ENCODE results near the gene ANKRD23.
"Not testable (repeated sequence)": the region's sequence is repeated elsewhere in the genome, so short reads cannot be mapped to it uniquely, and the experiment has no call there.

Gene ANKRD23

DNA sequence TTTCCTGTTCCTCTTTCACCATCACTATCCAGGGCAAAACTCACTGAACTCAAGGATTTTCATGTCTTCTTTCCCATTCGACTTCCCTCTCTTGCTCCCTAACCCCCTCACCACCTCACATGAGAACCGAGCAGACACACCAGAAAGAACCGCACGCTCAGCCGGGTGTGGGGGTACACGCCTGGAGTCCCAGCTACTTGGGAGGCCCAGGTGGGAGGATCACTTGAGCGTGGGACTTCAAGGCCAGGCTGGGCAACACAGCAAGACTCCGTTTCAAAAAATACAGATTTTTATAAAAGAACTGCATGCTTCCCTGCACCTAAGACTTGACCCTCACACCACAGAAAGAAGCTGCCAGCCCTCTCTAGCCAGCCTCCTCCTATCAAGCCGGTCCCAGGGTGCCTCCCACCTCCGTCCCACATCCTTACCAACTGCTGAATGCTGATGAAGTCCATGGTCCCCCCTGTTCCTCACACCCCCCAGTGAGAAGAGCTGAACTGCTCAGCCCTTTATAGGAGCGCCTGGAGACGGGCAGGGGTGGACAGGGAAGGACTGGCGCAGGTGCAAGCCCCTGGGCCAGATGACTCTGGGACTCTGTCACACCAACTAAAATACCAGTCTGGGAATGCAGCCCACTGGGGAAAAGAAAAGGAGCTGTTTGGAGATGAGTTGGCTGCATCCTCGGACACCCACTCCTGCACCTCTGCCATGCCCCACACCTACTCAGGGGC is at the start of gene ANKRD23:
ANKRD23 (minus strand) TSS at position 484 of the 731 bp plus-strand sequence; CDS start at position 455, 29 bp downstream.
- DNase-seq (ENCODE audit: low read depth in 2 of 2), result no peak

DNA sequence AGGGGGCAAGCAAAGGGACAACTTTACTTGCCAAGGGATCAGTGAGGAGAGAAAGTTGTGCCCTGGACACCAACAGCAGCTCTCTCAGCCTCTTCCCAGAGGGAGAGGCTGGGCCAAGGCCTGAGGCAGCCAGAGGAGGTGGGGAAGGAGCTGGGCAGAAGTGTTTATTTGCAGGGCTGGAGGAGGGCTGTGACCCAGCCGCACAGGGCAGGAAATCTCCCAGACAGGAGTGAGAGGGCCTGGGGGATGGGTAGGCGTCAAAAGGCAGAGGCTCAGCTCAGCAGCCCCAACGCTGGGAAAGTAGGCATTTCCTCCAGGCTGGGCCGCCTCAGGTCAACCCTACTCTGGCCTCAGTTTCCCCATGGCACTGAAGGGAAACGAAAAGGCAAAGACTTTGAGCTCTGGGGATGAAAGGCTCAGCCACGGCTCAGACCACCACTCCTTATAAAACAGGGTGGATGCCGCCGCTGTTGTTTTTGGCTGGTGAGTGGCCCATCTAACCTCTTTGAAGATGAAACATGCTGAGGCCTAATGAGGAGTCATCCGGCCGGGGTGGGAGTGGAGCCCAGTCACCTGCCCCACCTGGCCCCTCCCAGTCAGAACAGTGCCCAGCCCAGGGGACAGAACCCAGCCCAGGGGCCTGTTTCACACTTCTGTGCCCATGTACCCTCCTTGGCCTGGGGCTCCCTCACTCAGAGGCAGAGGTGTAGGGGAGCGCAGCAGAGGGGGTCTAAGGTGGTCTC is 47.9 kb upstream of the ANKRD23 start:
- no peak for DNase-seq (ENCODE audit: low read depth in 2 of 2)

DNA sequence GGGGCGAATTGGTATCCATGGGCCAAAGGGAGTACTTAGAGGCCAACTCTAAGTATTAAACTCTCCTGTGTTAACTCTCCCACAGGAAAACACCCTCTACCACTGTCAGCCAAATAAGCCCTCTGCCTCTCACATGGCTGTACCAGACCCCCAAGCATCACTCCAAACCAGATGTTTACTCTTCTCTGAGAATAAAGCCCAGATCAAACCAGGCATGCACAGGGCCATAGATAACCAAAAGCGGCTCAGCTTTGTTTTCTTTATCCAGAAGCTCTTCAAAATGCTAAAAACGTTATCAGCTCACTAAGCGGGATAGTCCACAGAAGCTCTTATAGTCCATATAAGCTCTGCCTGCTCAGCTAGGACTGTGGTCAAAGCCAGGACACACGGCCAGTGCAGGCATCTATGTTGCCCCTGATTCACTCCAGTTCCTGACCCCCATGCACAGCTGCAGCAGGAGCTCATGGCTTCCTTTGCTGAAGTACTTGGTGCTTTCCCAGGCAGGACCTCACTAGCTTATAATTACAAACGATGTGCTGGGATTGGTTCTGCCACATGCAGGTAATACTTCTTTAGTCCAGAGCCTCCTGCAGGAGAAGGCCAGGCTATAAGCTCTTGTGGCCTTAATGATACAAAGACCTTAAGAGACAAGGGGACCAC is 47.0 kb upstream of the ANKRD23 start:
- DNase-seq (ENCODE audit: low read depth in 2 of 2), result no peak

DNA sequence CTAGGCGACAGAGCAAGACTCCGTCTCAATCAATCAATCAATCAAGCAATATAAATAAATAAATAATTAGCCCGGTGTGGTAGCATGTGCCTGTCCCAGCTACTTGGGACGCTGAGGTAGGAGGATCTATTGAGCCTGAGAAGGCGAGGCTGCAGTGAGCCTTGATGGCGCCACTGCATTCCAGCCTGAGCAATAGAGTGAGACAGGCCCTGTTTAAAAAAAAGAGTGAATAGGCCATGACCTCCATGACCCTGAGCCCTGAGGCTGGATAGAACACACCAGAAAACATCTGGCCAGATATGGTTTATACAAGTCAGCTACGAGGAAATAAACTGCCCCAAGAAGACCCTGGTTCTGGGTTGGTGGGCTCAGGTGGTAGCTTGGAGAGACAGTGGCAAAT is 46.4 kb upstream of the ANKRD23 start:
- no peak for DNase-seq (ENCODE audit: low read depth in 2 of 2)

DNA sequence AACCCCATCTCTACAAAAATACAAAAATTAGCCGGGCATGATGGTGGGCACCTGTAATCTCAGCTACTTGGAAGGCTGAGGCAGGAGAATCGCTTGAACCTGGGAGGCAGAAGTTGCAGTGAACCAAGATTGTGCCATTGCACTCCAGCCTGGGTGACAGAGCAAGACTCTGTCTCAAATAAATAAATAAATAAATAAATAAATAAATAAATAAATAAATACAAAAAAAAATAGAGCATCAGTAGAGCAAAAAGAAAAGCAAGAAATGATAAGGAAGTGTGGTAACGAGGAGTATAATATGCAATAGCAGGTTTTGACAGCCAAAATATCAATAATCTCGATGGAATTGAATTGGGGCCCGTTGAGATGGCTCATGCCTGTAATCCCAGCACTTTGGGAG is 45.7 kb upstream of the ANKRD23 start:
- DNase-seq (ENCODE audit: low read depth in 2 of 2), result not testable (repeated sequence)

DNA sequence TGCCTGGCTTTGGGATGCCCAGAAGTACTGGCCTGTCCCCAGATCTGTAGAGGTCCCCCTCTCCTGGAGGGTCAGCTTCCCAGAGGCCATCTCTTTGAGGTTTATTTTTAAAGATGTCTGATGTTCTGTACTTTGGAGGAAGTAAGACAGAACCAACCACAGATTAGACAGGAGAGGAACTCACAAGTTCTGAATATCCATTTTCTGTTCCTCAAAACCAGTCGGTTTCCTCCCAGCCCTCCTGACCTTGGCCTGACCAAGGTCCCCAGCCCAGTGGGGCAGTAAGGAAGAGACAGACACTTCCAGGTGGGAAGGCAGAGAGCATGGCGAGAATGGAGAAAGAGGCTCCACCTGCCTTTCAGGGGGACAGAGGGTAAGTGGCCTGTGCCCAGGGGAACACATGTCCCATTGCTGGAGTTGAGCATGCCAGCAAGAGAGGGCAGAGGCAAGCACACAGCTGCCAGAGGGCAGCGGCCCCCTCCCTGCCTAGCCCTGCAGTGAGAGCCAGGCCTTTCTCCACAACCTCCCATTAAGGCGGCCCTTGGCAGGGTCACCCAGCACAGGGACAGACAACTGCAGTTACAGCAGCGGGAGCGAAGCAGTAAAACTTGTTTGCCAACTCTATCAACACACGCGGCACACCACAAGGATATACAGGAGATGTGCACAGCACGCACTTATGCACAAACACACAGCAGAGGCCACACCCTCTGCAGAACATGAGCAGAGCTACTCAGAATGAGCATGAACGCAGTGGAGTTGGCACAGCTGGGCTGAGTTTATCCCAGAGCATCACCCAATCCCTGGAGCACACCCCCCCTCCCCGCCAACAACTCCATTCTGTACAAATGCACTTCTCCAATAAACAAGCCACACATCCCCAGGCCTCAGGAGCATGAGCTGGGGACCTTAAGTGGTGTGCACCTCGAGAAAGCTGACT is 44.5 kb upstream of the ANKRD23 start:
- DNase-seq (ENCODE audit: low read depth in 2 of 2), result no peak

DNA sequence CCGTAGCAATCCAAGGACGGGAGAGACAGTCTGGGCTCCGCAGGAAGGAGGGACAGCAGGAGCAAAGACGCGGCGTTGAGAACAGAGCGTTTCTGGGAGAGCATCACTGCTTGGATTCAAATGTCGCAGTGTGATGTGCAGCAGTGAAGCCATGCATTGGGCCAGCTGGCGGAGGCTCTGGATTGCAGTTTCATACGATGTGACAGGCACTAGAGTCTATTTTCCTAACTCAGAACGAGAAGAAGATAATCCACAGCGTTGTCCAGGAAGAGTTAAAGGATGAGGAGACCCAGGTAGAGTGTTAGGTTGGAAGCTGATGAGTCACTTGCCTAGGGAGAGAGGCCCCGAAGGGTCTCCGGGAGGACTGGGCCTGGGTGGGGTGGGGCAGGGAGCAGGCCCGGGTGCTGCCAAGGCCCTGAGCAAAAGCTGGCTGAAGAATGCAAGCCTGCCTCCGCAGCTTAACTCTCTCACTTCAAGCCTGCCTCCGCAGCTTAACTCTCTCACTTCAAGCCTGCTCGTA is 43.7 kb upstream of the ANKRD23 start:
- no peak for DNase-seq (ENCODE audit: low read depth in 2 of 2)

DNA sequence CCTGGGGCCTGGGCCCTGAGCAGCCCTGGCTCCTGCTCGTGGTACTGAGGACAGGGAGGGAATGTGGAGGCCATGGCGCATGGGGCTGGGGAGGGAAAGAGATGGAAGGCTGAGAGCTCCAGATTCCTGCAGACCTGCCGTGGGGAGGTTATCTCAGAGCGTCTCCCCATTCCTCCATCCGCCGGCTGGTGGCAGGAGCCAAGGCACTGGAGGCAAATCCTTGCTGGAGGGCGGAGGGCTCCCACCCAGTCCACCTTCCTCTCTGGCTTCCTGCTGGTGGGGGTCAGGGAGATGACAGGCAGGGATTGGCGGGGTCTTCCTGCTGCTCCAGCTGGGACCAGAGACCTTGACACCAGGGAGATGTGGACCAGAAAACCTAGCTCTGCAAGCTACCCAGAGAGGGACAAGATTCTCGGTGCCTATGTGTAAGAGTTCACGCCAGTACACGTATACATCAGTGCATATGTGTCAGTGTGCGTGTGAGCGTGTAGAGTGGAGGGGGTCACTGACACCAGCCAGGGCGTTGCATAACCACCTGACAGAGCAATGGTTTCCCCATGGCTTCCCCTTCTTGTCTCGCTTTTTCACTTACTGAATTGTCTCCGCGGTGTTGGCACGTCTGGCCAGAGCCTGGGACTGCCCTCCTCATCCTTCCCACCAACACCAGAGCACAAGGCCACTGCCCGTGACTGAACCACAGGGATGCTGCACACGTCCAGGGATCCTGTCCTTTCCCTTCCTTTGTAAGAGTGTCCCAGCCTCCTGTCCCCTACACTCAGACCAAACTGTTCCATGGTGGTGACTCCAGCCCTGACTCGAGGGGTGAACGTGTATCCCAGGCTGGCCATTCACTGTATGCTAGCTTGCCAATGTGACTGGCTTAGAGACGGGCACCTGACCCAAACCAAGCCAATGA is 41.9 kb upstream of the ANKRD23 start:
- DNase-seq (ENCODE audit: low read depth in 2 of 2), result no peak

DNA sequence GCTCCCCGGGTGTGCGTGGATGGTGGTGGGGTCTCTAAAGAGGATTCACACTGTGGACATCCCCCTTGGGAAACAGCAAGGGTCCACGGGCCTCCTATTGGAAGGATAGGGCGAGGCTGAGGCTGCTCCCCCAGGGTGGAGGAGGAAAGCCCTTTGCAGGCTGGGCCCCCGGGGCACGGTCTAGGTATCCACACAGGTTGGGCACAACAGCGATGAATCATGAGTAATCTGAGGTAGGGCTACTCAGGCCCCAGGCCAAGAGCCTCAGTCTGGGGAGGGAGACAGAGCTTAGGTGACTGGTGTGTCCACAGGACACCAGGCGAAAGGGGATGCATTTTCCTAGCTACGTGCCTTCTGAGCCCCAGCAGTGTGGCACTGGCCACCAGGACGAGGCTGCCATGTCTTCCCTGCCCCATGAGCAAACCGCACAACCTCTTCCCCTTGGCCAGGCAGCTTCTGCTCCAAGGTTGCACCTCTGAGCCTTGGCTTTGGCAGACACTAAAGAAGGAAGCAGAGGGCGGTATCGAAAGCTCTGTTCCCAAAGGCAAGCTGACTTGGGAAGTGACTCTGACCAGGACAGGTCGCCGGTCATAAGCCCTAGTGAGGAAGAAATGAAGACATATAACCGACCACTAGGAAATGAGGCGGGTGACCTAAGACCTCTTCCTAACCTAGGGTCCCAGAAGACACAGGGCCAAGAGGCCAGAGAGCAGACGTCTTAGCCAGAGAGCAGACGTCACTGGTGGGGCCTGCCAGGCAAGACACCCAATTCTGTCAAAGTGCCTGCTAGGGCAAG is 40.7 kb upstream of the ANKRD23 start:
- DNase-seq (ENCODE audit: low read depth in 2 of 2), result no peak

DNA sequence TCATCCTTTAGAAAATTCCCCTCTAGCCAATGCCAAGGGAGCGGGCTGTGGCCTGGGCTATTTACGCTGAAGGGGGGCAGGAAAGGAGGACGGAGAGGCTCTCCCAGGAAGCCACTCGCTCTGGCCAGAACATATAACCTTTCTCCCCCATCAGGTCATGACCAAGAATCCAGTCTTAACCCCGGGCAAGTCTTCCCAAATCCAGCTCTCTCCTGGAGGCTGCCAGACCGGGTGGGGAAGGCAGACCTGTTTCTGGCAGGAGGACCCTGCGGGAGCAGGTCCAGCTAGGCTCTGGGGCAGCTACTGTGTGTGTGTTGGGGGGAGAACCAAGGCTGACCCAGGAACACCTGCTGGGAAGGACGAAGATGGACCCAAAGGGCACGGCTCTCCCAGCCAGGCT is 39.5 kb upstream of the ANKRD23 start:
- DNase-seq (ENCODE audit: low read depth in 2 of 2), result no peak

DNA sequence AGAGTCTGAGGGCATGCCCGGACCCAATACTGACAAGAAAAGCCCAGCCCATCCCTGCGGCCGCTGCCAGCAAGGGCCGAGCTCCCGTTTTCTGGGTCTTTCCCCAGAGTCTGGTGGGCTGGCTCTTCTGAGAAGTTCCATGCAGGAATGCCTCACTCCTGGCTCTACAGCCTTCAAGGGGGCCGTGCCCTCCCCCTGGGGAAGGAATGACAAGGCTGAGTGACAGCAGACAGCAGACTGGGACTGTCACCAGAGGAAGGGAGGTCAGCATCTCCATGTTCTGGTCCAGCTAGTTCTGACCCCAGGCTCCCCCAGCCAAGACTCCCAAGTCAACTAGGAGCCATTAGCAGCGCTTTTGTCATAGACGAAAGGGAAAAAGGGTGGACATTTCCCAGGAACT is 39.1 kb upstream of the ANKRD23 start:
- DNase-seq (ENCODE audit: low read depth in 2 of 2), result no peak

DNA sequence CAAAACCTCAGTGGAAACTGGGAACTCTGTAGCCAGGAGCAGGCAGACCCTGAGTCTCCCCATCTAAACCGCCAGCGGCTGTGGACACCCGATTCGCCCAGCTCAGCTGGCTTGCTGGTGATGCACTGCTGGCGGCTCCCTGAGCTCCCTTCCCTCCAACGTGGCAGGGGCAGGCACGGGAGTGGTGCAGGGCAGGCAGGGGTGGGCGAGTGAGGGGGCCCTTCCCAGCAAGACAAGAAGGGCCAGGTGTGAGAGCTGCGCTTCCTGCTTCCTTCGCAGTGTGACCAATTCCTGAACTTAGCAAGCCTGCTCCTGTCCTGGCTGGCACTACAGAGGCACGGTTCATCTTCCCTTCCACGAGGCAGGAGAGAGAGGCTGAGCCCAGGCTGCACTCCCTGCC is 38.4 kb upstream of the ANKRD23 start:
- no peak for DNase-seq (ENCODE audit: low read depth in 2 of 2)

DNA sequence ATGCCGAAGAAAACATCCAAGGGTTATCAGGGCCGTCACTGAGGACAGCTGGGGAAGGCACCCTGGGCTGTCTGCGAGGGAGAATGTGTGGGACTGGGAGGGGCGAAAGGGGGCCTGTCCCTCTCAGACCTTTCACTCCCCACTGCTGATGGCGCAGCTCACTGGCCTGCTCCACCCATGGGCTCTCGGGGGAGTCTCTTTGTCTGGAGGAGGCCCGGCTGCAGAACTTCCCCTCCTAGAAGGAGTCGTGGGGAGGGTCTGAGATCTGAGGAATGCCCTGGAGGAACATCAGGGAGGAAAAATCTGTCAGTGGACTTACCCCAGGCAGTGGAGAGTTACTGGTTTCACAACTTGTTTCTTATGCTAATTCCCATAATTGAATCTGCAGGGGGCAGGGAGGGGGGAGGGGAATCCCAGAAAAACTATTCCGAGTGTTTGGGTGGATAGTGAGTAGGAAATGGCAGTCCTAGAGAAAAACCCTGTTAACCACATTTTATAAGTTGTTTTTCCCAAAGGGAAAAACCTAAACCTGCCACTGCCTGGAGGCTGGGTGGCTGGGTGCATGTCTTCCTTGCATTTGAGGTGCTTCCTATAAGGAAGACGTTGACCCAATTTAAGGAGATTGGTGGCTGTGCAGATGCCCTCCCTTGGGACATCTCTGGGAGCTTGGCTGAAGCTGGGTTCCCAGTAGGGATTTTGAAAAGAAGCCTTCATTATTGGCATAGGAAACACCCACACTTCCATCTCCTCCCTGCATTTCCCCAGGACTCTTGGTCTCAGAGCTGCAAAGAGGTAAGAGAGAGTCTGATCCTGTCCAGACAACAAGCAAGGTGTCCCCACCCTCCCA is 37.8 kb upstream of the ANKRD23 start:
- no peak for DNase-seq (ENCODE audit: low read depth in 2 of 2)

DNA sequence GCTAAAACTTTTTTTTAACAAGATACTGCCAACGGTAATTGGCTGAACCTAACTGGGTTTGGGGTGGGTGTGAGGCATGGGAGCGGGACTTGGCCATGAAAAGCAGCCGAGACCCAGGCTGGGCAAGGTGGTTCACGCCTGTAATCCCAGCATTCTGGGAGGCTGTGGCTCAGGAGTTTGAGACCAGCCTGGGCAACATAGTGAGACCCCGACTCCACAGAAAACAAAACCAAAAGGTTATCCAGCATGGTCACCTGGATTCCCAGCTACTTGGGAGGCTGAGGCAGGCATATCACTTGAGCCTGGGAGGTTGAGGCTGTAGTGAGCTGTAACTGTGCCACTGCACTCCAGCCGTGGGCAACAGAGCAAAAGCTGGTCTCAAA is 37.1 kb upstream of the ANKRD23 start:
- no peak for DNase-seq (ENCODE audit: low read depth in 2 of 2)

DNA sequence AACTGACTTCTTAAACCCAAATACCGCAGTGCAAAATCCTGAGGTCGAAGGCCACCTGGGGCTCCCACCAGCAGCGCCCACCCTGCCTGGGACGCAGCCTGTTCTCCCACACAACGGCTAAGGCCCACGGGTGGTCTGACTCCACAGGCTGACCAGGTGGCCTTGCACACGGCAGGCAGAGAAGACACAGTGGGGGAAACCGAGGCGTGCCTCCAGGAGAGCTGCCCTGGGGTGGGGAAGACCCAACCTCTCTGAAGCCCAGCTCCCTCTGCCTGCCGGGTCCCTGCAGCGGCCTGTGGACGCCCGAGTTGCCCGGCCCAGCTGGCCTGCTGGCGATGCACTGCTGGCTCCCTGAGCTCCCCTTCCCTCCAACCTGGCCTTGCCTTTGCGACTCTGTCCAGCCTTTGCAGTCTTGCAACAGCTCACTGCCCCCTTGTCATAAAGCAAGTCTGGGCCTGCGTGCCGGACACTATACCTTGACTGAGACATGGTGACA is 35.8 kb upstream of the ANKRD23 start:
- DNase-seq (ENCODE audit: low read depth in 2 of 2), result no peak

DNA sequence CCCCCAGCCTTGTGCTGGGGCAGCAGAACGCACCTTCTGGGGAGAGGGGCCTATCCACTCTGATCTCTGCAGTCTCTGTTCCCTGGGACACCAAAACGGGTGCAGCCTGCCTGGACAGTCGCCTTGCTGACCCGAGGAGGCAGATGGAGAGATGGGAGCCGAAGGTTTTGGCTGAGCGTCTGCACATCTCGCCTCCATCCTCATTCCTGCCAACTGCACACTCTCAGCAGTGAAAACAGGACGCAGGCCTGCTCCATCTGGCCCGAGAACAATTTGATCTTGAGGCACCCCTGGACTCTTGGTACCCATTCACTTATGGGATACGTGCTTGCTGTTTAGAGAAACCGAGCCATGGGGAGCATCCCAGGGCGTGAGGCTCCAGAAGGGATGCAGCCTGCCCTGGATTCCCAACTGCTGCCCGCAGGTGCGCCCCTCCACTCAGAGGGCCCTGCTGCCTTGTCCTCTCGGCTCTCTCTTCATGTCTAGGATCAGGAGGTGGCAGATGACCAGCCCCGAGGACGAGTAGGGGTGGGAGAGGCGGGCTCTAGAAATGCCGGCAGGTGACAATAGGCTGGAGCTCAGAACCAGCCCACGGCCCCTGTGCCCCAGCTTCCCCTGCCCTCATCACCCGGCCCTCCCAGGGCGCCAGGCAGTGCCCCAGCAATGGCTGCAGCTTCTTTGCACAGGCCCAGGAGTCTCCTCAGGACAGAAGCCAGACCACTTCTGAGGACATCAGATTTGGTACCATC is 35.1 kb upstream of the ANKRD23 start:
- DNase-seq (ENCODE audit: low read depth in 2 of 2), result no peak

DNA sequence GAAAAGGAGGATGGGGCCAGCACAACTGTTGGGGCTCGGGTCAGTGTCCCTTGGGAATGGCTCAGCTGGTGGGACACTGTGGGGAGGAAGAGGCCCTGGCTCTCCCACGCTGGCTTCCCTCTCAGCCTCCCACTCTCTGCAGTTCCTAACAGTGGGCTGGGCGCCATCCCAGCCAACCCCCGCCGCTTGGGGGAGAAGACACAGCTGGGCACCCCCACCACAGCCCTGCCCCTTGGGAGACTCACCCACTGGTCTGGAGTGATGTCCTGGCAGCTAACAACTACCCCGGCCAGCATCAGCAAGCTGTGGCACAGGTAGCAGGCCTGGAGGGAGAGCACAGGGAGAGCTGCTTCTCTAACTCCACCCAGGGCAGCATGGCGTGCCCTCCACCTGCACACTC is 34.4 kb upstream of the ANKRD23 start:
- no peak for DNase-seq (ENCODE audit: low read depth in 2 of 2)

DNA sequence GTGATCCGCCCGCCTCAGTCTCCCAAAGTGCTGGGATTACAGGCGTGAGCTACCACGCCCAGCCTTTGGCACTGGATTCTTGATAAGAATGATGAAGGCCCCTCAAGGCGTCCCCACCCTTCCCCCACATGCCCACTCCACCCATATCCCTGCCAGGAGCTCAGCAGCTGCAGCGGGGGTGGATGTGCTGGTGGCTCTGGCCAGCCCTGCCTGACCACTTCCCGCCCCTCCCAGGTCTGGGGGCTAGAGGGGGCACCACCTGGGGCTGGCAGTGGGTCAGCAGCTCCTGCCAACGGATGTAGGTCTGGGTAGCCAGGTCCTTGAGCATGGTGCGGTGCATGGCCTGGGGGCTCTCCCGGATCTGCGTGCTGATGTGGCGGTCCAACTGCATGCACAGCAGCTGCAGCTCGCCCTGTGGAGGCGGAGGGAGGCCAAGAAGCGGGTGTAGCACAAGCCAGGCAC is 33.8 kb upstream of the ANKRD23 start:
- DNase-seq (ENCODE audit: low read depth in 2 of 2), result no peak
